GM11168 (cell line): ENCODE measurements around the gene HIVEP3.

Source experiments
- in situ Hi-C: fragments of 300-500 bp; cut with MboI; formaldehyde crosslinking; loops from one replicate; pipeline ENCODE4 v1.12.0; 2022; ENCODE audit warnings: low sequenced_read_pairs; ENCODE audit not compliant: unreplicated experiment

Gene HIVEP3

GRCh38 chr1:41740630-41741239, 178.0 kb downstream of the HIVEP3 start:
- in situ Hi-C loops = no loop called here

- in situ Hi-C loops = no loop called here
These were observed 178.7 kb downstream of the HIVEP3 start for GRCh38 chr1:41740058-41740457.

GRCh38 chr1:41739061-41739955, 179.4 kb downstream of the HIVEP3 start:
- in situ Hi-C loops = no loop called here

GRCh38 chr1:41738475-41738874, 180.2 kb downstream of the HIVEP3 start:
- in situ Hi-C loops = no loop called here

- in situ Hi-C loops = no loop called here
These were observed 180.7 kb downstream of the HIVEP3 start for GRCh38 chr1:41738006-41738405.

- in situ Hi-C loops = no loop called here
These were observed 183.0 kb downstream of the HIVEP3 start for GRCh38 chr1:41735631-41736260.

- in situ Hi-C loops = no loop called here
These were observed 183.6 kb downstream of the HIVEP3 start for GRCh38 chr1:41735139-41735538.

GRCh38 chr1:41734201-41734970, 184.3 kb downstream of the HIVEP3 start:
- in situ Hi-C loops = no loop called here

- in situ Hi-C loops = no loop called here
These were observed 185.0 kb downstream of the HIVEP3 start for GRCh38 chr1:41733725-41734124.

- in situ Hi-C loops = no loop called here
These were observed 185.7 kb downstream of the HIVEP3 start for GRCh38 chr1:41733021-41733420.

- in situ Hi-C loops = no loop called here
These were observed 187.1 kb downstream of the HIVEP3 start for GRCh38 chr1:41731516-41732030.

- in situ Hi-C loops = no loop called here
These were observed 187.9 kb downstream of the HIVEP3 start for GRCh38 chr1:41730806-41731205.

GRCh38 chr1:41728403-41729202, 190.1 kb downstream of the HIVEP3 start:
- in situ Hi-C loops = no loop called here

- in situ Hi-C loops = no loop called here
These were observed 191.0 kb downstream of the HIVEP3 start for GRCh38 chr1:41727749-41728115.

- in situ Hi-C loops = no loop called here
These were observed 191.6 kb downstream of the HIVEP3 start for GRCh38 chr1:41726899-41727748.

- in situ Hi-C loops = no loop called here
These were observed 192.4 kb downstream of the HIVEP3 start for GRCh38 chr1:41726292-41726691.

- in situ Hi-C loops = no loop called here
These were observed 193.8 kb downstream of the HIVEP3 start for GRCh38 chr1:41724926-41725325.

GRCh38 chr1:41724248-41724647, 194.5 kb downstream of the HIVEP3 start:
- in situ Hi-C loops = no loop called here

GRCh38 chr1:41723786-41724185, 194.9 kb downstream of the HIVEP3 start:
- in situ Hi-C loops = no loop called here
